Activated T-cell treated with anti-CD3 and anti-CD28 coated beads for 48 hours (primary cell): ENCODE results near the gene STT3A.
"Not testable (repeated sequence)": the region's sequence is repeated elsewhere in the genome, so short reads cannot be mapped to it uniquely, and the experiment has no call there.

Experiments
- DNase-seq: peaks from one replicate; pipeline ENCODE4 v3.0.0-alpha.2; 2020; ENCODE audit warnings: low read depth

Gene STT3A

DNA sequence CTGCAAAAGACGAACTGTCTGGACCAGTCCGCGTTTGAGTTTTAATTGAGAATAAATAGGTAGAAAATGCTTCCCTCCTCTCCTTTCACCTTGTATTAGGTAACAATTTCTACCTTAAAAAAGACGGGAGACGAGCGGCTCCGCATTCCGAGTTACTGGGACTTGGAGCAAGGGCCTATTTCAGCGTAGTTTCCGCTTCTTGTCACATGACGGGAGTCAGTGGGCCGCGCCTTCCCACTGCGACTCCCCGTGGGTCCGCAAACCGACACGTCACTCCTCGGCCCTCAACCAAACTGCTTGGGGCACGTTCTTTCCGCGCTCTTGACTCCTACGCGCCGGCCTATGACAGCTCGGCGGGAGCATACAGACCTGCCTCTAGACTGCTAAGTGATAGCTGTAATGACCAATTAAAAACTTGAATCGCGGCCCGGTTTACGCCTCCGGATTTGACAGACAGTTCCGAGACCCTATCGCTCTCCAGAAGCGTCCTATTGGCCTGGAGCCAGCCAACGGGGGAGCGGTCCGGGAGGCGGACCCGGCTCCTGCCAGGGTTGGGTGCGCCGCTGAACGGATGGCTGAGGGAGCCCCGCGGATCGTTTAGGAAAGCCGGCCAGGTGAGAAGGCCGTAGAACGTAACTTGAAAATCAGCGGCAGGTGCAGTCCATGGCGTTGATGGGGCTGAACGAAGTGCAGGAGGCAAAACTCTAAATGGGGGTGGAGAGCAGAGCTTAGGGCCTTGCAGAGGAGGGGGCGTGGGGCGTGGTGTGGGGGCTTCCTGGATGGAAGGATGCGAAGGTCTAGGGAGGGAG, at the start of gene STT3A:
Gene STT3A, plus strand, starts transcription at position 548 of the 809 bp plus-strand sequence. CDS start 3,064 bp downstream, outside the sequence.
- DNase-seq: peak; percentile 94

DNA sequence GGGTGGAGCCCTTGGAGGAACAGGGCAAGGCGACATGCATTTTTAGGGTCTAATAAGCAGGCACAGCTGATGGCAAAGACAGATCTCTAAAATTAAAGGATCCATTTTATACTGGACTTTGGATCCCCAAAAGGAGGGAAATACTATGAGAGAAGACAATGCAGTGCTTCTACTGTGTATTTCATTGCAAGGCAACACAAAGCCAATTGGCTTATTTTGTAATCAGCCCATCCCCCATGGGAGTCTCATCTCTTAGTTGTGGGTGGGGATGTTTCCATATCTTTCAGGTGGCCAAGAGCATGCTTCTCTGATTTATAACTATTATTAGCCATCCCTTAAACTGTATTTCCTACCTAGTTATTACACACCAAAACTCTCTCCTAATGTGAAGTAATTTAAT, 41.9 kb upstream of the STT3A start:
- no peak for DNase-seq

DNA sequence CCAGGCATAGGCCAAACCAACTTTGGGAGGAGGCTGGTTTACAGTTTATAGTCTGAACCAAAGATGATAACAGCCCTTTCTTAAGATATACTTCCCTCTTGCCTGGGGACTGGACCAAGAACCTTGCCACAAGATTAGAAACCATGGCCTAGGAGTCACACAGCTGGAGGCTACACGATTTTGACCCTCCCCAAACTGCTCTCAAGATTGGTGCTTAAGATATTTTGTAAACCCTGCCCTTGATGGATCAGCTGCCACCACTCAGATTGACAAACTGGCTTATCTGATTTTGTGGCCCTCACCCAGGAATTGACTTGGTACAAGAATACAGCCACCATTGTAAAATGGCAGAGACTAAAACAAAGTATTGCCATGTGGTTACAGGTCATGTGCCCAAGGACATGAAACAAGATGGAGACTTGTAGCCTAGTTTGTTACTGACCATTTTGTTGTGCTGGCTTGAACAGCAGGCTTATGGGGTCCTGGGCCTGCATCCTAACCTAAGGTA, 40.8 kb upstream of the STT3A start:
- DNase-seq: no peak

DNA sequence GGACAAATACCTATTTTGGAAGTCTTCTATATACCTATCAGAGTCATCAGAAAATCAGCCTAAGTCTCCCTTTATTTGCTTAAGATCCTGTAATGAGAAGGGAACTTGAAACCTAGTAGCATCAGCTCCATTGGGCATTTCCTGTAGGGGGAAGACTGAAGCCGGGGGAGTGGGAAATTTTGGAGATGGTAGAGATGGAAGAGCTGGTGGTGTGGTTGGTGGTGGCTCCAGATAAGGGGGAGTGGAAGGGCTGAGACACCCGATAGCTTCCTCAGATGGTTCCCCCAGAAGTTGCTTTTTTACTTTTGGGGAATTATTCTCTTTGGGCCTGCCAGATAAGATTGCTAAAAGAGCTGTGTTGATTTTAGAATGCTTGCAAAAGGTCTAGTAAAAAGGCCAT, 39.7 kb upstream of the STT3A start:
- no peak for DNase-seq

DNA sequence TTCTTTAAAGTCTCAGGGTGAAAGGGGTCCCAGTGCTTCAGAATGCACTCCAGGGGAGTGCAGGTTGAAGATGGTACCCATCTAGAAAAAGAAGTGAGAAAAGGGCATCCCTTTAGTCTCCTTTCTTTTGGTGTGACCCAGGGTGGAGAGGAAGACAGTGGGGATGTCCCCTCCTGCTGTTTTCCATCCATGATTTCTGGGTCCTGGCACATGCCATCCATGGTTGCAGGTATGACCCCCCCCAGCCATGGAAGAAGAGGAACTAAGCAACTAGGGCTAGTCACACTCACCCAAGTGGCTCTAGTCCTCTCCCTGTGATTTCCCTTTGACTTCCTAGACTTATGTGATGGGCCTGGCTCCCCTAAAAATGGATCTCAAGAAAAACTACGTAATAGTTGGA, 39.3 kb upstream of the STT3A start:
- no peak for DNase-seq

DNA sequence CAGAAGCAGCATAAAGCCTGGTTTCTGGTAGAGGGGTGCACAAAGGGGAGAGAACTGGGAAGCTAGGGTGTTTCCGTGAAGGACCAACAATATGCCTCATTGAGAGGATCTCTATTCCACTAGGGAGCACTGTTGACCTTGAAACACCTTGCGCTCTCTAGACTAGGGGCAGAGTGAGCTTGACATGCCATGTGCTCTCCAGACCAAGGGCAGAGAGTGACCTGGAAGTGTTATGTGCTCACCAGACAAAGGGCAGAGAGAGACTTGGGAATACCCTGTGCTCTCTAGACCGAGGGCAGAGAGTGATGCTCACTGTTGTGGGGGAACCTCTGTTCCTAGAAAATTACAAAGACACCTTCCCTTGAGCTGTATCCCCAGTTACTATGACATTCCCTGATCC, 38.6 kb upstream of the STT3A start:
- DNase-seq: no peak

DNA sequence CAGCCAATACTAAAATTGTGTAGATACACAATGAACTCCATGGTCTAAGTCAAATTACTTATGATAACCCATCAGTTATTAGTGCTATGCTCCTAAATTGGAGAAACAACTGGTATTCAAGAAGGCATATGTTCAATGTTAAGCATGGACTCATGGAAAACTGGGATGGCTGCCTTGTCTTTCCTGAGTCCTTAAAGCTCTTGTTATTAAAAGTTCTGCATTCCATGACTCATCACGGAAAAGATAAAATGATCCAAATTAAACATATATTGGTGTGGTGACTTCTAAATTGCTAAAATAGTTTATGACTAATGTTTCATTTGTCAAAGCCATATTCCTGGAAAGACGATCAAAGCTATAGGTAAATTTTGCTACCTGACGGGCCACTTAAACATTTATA, 32.8 kb upstream of the STT3A start:
- DNase-seq: no peak

DNA sequence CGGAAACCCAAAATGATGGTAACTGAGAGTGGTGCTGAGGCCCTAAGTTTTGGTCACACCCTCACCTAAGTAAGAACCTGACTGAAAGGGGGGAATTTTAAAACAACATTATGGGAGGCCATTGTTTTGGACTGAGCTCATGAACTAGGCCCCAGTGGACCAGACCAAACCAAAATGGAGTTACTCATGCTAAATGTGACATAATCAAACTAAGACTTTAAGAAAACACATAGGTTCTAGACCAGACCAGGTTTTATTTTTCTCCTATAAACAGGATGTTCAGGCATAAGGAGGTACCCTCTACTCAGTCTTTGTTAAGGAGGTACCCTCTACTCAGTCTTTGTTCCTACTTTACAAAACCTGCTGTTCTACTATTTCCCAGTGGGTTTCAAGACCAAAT, 30.7 kb upstream of the STT3A start:
- DNase-seq: no peak

DNA sequence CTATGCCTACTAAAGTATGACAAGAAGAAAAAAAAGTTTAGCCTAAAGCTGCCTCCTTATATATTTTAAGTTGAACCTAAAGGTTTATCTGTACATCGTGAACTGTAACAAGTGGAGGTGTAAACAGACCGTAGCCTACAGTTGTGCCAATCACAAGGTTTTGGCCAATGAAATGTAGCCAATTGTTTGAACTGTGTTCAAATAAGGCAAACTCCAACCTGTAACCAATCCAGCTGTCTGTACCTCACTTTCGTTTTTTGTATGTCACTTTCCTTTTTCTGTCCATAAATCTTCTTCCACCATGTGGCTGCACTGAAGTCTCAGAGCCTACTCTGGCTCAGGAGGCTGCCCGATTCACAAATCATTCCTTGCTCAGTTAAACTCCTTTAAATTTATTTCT, 30.2 kb upstream of the STT3A start:
- no peak for DNase-seq

DNA sequence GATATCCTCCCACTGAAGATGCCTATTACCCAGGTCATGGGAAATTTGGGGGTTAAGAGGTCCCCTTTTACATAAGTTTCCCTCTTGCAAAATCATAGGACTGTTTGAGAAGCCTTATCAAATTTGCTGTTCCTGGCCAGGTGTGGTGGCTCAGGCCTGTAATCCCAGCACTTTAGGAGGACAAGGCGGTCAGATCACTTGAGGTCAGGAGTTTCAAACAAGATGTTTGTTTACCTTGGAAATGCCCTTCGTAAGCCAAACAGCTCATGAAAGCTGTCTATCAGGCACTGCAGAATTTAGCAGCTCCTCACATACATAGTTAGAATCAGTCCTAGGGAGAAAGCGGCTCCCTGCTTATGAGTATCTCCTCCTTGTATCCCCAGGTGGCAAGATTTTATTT, 28.3 kb upstream of the STT3A start:
- DNase-seq: no peak

DNA sequence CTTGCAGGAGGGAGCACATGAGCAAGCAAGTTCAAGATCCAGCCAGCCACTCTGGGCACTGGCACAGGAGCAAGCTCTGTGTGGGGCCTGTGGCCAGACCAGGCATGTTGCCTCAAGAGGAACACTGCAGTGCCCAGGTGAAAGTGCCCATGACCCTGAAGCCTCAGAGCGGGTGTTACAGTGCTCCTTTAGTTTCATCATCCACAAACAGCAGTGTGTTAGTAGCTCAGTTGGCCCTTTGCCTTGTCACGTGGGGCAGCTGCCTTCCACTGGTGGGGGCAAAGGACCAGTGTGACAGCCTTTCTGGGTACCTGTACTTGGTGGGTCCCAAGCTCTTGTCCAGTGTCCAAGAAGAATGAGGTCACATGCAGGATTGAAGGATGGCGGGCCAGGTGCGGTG, 26.4 kb upstream of the STT3A start:
- DNase-seq: no peak

DNA sequence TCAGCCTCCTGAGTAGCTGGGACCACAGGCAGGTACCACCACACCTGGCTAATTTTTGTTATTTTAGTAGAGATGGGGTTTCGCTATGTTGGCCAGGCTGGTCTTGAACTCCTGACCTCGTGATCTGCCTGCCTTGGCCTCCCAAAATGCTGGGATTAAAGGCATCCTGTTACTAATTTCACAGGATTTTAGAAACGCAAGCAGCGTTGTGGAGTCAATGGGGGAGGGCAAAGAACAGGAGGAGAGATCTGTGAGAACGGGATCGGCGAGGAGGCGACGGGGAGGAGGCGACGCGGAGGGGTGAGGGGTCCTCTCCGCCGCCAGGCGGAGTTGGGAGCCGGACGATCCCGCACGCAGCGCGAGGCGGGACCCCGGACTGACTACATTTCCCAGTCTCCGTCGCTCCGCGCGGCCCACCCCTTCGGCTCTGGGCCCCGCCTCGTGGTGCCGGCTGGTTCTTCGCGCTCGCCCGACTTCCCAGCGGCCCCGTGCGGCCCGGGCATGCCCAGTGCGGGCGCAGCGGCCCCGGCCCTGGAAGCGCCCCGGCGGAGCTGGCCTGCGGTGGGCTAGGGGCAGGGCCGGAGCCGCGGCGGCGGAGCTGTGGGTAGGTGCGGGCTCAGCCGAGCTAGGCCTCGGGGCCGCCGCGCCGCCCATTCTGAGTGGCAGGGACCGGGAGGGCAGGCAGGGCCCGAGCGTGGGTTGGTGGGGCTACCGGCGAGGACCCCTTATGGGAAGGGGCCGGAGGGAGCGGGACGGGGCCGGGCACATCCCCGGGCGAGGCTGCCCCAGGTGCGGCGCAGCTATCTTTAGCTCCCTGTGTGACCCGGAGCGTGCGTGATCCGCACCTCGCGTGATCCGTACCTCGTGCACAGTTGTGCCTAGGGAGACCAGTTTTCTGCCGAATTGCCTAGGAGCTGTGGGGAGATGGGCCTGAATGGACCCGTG, 23.4 kb upstream of the STT3A start, which contains the start of gene EI24:
Gene EI24, plus strand, starts transcription at position 508 of the 945 bp plus-strand sequence. CDS start 3,051 bp downstream, outside the sequence.
- DNase-seq: peak; percentile 91

DNA sequence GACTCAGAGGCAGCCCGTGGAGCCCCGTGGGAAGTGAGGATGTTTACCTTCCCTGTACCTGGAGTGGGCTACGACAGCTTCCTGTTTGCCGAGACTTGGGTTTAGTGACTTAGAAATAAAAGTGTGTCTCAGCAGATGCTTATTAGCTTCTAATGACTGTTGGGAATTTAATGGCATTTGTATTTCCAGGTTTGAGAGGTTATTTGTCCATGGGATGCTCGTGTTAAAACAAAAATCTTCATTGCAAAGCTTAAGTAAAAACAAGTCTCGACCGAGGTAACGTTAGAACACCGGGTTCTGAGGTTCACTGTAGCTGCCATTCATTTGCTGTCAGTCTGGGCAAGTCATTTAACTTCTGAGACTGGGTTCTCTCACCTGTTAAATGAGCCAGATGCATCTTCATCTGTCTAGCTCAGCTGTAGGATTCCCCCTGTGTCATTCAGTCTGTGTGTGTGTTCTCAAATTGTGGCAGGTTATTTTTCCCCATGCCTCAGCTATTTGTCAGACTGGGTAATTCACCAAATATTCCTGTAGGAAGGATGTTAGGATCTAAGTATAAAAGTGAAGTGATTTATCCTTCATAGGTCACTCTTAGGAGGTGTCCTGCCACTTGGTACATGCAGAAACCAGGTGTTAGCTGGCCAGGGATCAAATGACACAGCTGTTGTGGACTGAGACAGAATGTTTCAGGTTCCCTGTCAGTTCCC, 22.6 kb upstream of the STT3A start:
- no peak for DNase-seq

DNA sequence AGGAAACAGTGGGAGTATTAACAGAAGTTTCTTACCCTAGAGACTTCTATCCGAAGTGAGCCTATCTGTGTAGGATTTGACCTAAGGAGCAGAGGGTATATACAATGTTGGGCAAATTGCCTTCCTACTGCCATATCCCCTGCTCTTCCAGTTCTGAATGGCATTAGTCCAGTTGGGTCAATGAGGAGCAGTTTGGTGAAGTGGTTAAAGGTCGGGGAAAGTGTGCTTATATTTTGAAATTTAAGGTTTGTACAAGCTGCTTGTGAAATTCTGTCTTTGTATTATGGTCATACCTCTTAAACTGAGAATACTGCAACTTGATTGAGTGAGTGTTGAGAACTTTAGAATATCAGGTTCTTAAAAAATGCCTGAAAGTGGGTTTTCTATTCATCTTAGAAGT, 21.7 kb upstream of the STT3A start:
- no peak for DNase-seq

DNA sequence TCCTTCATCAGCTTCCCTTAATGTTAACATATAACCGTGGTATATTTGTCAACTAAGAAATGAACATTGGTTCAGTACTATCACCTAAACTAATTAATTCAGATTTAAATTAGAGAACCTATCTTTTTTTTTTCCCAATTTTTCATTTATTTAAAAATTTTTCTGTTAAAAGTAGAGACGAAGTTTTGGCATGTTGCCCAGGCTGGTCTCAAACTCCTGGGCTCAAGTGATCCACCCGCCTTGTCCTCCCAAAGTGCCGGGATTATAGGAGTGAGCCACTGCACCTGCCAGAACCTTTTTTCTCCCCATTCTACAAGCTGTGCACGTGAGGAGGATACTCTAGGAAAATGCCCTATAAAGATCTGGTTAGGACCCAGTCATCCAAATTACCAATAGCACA, 19.7 kb upstream of the STT3A start:
- no peak for DNase-seq

DNA sequence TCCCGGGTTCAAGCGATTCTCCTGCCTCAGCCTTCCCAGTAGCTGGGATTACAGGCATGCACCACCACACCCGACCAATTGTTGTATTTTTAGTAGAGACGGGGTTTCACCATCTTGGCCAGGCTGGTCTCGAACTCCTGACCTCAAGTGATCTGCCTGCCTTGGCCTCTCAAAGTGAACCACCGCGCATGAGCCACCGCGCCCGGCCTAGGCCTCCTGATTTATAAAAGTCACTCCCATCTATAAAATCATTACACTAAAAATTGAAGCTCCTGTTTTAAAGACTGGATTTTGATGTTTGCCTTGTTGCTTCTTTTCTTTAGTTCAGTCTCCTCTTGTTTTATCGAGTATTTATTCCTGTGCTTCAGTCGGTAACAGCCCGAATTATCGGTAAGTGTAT, 15.5 kb upstream of the STT3A start:
- DNase-seq: not testable (repeated sequence)

DNA sequence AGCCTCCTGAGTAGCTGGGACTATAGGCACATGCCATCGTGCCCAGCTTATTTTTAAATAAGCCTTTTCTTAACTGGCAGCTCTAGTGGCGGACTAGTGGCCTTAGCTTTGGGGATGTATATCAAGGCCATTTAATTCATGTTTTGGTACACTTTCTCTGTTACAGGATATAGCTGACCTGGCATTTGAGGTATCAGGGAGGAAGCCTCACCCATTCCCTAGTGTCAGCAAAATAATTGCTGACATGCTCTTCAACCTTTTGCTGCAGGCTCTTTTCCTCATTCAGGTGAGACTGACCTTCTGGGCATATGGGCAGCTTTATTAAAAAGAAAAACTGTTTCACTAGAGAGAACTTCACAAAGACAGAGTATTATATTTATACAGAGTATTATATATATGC, 13.9 kb upstream of the STT3A start:
- no peak for DNase-seq

DNA sequence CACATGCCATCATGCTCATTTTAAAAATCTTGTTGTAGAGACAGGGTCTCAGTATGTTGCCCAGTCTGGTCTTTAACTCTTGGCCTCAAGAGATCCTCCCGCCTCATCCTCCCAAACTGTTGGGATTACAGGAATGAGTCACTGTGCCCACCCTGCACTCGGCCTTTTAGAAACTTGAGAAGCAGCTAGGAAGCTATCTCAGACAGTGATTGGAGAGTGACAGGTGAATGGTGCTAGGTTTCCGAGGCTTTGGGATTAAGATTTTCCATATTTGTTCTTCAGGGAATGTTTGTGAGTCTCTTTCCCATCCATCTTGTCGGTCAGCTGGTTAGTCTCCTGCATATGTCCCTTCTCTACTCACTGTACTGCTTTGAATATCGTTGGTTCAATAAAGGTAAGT, 12.8 kb upstream of the STT3A start:
- DNase-seq: no peak

DNA sequence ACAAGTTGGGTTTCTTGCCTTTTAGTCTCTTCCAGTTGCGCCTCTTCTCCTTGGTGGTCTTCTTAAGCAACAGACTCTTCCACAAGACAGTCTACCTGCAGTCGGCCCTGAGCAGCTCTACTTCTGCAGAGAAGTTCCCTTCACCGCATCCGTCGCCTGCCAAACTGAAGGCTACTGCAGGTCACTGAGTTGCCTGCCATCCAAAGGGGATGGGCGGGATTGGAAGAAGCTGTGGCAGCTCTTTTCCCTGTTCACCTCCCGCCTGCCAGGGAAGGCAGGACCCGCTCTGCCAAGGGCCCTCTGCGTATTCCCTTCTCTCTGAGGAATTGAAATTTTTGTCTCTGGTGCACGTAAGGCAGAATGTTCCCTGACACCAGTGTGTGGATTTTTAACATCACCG, 9.2 kb upstream of the STT3A start:
- no peak for DNase-seq

DNA sequence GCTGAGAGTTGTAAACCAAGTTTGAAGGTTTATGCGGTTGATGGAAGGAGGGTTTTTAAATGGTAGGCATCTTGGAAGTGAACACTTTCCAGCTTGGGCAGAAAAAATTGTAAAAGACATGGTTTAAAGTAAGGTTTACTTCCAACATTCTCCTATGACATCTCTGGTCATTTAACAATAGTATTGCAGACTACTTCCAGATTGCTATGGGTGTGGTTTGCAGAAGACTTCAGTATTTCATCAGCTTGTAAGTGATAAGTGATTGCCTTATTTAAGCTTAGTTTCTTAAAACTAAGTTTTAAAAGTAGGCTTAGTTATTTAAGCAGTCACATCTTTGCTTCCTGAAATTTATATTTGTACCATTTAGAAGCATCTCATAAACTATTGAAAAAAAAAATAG, 7.2 kb upstream of the STT3A start:
- DNase-seq: no peak

DNA sequence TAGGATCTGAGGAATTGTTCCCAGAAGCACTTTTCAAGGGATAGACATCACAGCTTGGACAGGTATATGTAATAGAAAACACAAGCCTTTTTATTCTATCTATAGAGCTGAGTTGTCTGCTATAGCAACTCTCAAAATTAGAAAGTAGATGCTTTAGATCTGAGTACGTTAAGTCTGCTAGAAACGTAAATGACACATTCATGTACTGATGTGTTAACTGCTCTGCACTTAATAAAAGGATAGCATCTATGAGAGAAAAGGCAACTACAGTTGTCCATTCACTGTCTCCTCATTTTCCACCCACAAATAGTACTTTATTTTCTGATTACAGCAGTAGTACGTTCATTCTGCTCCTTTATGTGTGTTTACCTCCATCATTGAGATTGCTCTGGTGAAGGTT, 6.0 kb upstream of the STT3A start:
- DNase-seq: no peak

DNA sequence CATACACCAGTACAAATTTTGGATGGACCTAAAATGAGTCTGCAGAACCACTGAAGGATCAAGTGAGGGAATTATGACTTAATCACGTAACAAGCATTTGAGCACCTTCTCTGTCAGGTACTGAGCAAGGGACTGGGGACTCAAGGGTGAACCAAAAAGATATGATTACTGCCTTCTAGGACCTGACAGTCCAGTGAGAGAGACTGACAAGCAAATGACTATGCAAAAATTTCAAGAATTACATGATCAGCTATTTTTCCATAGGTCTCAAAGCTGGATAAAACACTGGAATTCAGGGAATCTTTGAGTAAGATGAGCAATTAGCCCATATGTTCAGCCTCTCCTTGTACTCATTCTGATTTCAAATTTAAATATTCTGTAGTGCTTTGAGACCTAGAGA, 5.2 kb upstream of the STT3A start:
- no peak for DNase-seq
